Epidermal melanocyte (primary cell): ENCODE data around the gene SARS2.
"Not testable (repeated sequence)": the region's sequence is repeated elsewhere in the genome, so short reads cannot be mapped to it uniquely, and the experiment has no call there.

ENCODE experiments used
- DNase-seq: peaks from one replicate; pipeline ENCODE4 v3.0.0; 2011; ENCODE audit warnings: low spot score; ENCODE audit not compliant: insufficient read length

SARS2 gene, protein sequence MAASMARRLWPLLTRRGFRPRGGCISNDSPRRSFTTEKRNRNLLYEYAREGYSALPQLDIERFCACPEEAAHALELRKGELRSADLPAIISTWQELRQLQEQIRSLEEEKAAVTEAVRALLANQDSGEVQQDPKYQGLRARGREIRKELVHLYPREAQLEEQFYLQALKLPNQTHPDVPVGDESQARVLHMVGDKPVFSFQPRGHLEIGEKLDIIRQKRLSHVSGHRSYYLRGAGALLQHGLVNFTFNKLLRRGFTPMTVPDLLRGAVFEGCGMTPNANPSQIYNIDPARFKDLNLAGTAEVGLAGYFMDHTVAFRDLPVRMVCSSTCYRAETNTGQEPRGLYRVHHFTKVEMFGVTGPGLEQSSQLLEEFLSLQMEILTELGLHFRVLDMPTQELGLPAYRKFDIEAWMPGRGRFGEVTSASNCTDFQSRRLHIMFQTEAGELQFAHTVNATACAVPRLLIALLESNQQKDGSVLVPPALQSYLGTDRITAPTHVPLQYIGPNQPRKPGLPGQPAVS

DNA sequence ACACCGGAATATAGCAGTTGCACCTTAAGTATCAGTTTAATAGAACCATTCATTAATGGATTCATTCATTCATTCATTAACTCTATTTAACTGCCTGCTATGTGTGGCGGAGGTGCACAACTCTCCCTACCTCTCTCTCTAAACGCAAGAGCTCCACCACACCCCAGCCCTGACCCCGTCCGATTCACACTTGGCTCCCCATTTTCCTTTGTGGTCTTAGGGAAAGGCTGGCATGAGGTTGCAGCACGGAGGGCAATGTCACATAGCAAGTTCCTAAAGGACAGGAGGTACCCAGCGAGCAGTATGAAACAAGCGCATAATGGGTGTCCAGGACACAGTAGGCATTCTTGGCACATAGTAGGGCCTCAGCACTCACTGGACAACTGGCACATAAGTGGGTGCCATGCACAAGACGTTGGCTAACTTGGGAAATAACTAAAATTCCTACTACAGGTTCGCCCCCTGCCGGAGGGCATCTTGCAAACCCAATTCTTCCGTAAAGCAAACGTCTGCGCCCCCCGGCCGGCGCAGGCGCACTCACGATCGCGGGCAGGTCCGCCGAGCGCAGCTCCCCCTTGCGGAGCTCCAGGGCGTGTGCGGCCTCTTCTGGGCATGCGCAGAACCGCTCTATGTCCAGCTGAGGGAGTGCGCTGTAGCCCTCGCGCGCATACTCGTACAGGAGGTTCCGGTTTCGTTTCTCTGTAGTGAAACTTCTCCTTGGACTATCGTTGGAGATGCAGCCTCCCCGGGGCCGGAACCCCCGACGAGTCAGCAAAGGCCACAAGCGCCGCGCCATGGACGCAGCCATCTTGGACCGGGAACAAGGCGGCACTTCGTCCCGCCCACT, at the start of gene SARS2:
SARS2 (minus strand) TSS at position 835 of the 847 bp plus-strand sequence; CDS start at position 808, 27 bp downstream.
- DNase-seq = peak; percentile 87

DNA sequence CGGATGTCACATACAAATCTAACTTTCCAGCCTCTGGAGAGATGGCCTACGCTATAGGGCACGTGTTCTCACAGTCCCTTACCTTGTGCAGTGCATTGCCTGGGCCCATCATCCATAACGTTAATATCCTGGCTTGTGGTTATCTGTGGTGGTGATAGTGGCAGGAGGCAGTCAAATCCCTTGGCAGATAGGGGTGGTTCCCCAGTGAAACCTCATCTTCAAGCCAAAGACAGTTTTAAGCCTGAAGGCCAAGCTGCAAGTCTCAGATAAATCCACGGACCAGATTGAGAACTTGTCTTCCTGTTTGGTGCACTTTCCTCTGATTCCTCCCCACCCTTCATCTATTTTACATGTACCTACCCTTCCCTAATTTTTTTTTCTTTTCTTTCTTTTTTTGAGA, 49.2 kb upstream of the SARS2 start:
- no peak for DNase-seq

DNA sequence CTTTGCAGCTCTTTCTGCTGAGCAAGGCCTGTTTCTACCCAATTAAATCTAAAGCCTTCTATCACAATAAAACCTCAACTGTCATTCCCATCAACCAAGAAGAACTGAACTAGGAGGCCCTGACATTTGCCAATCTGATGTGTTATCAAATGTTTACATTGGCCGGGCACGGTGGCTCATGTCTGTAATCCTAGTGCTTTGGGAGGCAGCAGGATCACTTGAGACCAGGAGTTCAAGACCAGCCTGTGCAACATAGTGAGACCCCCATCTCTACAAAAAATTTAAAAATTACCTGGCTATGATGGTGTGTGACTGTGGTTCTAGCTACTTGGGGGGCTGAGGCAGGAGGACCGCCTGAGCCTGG, 47.7 kb upstream of the SARS2 start:
- no peak for DNase-seq

DNA sequence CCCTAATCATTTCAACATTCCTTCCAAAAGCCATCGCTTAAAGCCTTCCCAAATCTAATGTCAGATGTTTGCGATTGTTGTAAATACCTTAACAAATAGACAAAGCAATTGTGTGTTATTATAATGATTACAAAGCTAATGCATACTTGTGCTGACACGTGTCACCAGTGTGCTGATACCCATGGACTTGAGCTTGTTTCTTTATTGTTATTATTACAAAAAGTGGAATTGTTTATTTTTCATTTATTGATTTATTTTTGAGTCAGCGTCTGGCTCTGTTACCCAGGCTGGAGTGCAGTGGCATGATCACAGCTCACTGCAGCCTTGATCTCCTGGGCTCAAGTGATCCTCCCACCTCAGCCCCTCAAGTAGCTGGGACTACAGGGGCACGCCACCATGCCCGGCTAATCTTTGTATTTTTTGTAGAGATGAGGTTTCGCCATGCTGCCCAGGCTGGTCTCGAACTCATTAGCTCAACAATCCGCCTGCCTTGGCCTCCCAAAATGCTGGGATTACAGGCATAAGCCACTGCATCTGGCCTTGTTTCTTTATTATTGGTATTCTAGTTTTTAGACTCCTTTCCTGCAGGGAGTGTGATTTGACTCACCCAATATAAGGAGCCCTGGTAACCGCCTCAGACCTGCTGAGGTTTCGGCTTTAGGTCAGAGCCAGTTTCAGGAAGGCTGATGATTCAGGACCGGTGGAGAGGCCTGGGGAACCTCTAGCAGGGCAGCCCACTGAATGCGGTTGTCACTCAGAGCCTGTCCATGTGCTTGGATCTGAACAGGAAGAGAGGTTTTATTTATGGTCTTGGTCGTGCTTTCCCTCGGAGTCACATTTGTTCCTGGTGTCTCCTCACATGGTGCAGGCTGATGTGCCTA, 47.1 kb upstream of the SARS2 start:
- DNase-seq = no peak

DNA sequence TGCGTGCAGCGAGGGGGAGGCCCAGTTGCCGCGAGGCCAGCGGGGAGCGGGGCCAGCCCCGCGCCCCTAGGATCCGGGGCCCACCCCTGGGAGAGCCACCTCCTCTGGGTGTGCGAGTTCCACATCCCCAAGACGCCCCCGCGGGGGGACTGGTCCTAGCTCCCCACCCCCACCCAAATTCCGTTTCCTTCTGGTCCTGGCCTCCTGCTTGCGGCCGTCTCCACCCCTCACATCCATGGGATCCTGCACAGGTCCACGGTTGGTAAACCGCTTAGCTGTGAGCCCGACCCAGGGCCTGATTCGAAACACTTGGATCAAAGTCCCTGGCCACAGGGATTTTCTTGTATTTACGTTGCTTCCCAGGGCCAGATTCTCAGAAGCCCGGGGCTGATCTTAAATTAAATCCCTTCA, 45.3 kb upstream of the SARS2 start:
- no peak for DNase-seq

DNA sequence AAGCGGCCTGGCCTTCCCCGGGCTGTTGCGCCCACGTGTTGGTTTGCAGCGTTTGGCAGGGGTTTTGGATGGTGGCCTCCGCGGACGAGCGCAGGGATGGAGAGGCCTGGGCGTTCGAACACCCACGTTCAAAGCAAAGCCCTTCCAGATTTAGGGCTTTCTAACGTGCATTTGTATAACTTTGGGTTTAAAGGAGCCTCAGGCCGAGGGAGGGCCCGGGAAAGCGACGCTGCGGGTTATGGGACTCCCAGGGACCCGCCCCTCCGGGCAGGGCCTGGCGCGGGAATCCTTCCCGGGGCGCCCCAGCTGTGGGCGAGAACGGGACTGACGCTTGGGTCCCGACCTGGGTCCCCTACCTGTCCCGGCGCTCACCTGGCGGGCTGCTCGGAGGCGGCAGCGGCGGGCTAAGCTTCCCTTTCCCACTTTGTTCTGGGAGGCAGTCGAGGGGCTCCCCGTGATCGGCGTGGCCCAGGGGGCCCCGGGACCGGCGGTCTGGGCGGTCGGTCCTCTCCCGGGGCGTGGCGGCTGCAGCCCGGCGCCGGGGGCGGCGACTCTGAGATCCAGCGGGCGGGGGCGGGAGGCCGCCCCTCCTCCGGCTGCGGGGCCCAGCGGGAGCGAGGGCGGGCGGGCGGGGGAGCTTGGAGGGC, 44.8 kb upstream of the SARS2 start, which contains the start of gene FBXO17:
FBXO17 (minus strand) TSS at position 529 of the 647 bp plus-strand sequence. CDS start 25,423 bp downstream, outside the sequence.
- no peak for DNase-seq

DNA sequence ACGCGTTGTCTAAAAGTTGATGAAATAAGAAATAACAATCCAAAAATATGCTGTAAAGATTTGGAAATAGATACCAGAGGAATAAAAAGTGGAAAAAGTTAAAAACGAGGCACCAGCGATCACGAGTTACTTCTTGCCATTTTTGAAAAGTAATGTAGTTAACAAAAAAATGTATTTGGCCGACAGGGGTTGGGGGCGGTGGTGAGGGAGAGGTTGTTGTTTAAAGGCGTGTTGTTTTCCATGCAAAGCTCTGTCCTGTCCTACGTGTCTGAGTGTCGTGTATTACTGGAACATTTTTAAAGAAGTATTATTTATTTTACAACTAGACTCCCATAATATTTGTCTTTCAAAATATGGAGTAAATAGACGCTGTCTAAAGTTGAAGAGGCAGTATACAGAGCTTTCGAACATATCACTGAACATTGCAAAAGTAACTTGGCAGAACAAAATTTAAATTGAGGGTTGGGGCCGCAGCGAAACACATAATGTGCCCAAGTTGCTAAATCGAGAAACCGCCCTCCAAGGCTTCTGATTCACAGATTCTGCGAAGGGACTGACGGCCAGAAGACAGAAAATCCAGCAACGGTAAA, 44.2 kb upstream of the SARS2 start:
- DNase-seq = no peak

DNA sequence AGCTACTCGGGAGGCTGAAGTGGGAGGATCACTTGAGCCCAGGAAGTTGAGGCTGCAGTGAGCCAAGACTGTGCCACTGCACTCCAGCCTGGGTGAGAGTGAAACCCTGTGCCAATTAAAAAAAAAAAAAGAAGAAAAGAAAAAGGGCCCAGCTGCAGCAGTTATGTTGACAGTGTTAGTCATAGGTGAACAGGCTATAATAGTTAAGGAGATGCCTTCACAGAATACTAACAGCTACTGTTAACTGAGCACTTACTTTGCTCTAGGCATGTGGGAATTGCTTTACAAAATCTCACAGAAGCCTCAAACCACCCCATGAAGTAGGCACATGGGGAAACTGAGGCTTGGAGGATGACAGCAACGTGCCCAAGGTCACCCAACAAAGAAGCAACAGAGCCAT, 41.1 kb upstream of the SARS2 start:
- no peak for DNase-seq

DNA sequence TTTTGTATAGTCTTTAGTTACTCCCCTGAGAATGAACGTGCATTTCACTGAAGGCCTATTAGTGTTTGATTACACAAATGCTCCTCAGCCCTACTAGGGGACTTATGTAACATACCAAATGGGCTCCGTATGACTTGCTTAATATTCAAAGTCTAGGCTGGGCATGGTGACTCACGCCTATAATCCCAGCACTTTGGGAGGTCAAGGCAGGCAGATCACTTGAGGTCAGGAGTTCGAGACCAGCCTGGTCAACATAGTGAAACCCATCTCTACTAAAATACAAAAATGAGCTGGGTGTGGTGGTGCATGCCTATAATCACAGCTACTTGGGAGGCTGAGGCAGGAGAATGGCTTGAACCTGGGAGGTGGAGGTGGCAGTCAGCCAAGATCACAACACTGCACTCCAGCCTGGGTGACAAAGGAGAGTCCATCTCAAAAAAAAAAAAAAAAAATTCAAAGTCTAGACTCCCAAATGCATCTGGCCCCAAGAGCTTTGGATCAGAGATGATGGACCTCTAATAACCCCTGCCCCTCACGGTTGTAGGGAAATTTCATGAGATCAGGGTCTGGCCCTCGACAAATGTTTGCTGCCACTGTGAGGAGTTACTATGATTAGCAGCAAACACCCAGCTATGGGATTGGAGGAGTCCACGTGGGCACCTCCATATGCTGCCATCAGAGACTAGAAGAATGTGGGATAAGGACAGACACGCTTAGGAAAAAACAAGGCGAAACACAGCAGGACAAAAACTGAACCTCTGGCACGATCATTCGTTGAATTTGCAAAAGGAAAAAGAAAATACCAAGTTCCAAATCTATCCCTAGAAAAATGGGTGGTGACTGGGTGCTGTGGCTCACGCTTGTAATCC, 40.3 kb upstream of the SARS2 start:
- DNase-seq = no peak

DNA sequence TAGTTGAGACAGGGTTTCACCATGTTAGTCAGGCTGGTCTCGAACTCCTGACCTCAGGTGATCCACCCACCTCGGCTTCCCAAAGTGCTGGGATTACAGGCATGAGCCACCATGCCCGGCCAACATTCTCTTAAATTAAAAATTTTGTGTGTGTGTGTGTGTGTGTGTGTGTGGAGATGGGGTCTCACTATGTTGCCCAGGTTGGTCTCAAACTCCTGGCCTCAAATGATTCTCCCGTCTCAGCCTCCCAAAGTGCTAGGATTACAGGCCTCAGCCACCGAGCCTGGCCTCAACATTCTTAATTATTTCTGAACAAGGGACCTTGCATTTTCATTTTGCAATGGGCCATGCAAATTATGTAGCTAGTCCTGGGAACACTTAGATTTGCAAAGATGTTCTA, 35.6 kb upstream of the SARS2 start:
- DNase-seq = not testable (repeated sequence)

DNA sequence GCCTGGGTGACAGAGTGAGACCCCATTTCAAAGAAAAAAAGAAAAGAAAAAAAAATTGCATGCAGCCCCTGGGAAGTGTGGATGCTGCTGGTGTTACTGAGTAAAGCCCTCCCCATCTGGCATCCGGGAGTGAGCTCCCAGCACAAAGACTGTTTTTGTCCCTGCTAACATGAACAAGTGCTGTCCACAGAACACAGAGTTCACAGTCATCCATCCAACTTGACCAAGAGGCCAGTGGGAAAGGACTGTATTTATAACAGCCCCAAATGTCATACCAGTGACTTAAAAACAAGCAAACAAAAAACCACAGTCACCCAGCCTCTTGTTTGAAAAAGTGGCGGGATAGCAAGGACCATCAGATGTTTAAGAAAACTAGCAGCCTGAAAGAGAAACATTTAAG, 34.2 kb upstream of the SARS2 start:
- no peak for DNase-seq

DNA sequence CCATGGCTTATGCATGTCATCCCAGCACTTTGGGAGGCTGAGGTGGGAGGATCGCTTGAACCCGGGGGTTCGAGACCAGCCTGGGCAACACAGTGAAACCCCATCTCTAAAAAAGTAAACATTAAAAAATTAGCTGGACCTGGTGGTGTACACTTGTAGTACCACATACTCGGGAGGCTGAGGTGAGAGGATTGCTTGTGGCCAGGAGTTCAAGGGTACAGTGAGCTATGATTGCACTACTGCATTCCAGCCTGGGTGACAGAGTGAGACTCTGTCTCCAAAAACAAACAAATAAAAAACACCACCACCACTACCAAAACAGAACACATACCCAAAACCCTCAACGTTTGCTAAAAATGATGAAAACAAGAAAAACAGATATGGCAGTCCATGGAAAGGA, 29.1 kb upstream of the SARS2 start:
- no peak for DNase-seq

DNA sequence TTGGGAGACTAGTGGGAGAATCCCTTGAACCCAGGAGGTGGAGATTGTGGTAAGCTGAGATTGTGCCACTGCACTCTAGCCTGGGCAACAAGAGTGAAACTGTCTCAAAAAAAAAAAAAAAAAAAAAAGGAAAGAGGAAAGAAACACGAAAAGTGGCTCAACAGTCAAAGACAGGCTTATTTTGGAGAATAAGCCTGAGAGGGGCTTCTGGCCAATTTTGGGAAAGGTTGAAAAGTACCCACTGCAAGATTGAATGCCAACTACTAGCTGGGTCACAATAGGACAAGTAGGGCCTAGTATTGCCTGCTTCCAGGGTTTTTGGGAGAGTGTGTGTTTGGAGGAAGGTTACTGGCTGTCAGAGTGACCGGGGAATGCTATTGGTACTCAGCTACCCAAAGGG, 27.7 kb upstream of the SARS2 start:
- no peak for DNase-seq

DNA sequence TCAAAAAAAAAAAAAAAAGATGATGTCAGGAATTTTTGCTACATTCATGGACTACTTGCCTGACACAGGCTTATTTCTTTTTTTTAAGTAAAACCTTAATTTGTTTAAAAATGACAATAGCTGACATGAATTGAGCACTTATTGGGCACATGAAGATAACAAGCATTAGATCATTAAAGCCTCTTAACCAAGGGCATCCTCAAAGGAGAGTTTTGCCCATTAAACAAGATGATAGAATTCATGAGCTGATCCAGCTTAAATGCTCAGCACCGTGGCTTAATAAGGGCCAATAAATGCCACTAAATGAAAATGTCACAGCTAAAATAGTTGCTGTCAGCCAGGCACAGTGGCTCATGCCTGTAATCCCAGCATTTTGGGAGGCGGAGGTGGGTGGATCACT, 25.7 kb upstream of the SARS2 start:
- no peak for DNase-seq

DNA sequence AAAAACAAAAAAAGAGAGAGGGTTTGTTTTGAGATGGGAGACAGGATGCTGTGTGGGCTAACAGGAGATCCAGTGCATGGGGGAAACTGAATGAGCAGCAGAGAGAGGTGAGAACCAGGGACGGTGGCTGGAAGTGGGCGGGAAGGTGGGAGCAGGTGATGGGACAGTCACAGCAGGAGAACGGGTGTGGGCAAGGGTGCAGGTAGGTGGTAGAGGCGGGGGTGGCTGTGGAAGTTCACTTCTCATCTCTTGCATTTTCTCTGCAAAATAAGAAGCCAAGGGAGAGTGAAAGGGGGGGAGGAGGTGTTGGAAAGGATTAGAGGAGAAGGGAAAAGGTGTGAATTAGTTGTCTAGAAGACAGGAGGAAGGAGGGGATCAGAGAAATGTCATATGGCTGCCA, 23.1 kb upstream of the SARS2 start:
- no peak for DNase-seq

DNA sequence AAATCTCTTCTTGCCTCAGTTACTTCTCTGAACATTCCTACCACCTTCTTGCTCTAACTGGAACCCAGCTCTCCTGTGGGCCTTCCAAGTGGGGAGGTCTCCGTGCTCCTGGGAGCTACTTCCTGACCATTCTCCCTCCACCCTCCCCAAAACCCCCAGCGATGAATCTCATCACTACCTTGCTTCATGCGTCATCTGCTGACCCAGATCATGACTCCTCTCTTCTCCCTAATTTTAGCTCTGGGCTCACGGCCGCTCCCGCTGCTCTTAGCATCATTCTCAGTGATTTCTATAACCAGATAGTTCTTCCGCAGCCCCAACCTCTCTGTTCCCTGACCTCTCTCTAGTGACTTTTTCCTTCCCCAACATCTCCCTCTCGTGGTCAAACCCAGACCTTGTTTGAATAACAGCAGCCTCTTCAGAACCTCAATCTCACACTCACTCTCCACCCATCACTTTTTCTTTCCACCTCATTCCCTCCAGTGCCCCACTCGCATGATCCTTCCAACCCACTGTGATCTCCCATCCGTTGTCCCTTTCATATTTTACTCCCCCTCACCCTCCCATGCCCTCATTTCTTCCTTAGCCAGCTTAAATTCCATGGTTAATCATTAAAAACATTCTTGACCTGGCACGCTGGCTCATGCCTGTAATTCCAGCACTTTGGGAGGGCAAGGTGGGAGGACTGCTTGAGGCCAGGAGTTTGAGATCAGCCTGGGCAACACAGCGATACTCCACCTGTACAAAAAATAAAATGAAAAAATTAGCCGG, 22.0 kb upstream of the SARS2 start:
- no peak for DNase-seq

DNA sequence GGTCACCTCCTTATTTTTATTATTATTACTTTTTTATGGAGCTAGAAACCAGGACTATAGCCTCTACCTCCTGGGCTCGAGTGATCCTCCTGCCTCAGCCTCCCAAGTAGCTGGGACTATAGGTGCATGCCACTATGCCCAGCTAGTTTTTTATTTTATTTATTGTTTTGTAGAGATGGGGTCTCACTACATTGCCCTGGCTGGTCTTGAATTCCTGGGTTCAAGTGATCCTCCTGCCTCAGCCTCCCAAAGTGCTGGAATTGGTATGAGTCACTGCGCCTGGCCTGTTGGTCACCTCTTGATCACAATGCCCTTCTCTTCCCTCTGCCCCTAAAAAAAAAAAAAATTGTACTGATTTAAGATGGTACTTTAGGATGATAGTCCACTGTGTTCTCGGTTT, 20.6 kb upstream of the SARS2 start:
- DNase-seq = no peak

DNA sequence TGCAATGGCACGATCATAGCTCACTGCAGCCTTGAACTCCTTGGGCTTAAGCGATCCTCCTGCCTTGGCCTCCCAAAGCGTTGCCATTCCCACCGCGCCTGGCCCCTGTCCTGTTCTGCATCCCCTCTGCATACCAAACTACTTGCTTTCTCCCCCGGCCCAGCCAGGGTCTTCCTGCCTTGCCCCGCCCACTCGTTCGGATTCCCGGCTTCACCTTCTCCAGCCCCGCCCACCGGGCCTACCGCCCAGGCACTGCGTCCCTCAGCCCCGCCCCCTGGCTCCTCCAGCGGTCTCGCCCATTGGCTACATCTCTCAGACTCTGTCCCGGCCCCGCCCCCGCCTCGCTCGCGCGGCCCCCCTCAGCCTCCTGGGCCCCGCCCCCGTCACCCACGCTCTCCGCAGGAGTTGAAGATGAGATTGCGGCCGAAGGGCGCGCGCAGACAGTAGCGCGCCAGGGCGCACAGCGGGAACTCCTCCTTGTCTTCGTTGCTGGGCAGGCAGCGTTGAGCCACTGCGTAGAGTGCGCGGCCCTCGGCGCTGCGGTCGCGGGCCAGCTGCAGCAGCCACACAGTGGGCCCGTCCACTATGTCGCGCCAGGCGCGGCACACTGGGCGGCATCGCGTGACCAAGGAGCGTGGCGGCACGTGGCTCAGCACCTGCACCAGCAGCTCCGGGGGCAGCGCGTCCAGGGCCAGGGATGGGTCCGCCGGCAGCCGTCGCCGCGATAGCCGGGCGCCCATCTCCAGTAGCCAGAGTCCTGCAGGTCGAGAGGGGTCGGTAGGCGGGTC, 19.2 kb upstream of the SARS2 start:
- peak; percentile 60 for DNase-seq
